C1 segment of cervical spinal cord (tissue), 14 donors: ENCODE results near the gene CCDC152.

Experiments used
- DNase-seq, 14 donors: peaks; one replicate each; lab custom pipeline; 2025; lab: John Stamatoyannopoulos, UW

The CCDC152 gene

GRCh38 chr5:42781584-42781983 is 25.0 kb downstream of the CCDC152 start:
- no peak for DNase-seq

GRCh38 chr5:42784132-42784531 is 27.5 kb downstream of the CCDC152 start:
- no peak for DNase-seq

- DNase-seq: no peak
Observed at GRCh38 chr5:42785756-42786155, 29.1 kb downstream of the CCDC152 start.

- DNase-seq: no peak
Observed at GRCh38 chr5:42787073-42787472, 30.5 kb downstream of the CCDC152 start.

GRCh38 chr5:42787845-42788244 is 31.2 kb downstream of the CCDC152 start:
- DNase-seq: no peak

- no peak for DNase-seq
Observed at GRCh38 chr5:42791151-42791550, 34.5 kb downstream of the CCDC152 start.

DNA sequence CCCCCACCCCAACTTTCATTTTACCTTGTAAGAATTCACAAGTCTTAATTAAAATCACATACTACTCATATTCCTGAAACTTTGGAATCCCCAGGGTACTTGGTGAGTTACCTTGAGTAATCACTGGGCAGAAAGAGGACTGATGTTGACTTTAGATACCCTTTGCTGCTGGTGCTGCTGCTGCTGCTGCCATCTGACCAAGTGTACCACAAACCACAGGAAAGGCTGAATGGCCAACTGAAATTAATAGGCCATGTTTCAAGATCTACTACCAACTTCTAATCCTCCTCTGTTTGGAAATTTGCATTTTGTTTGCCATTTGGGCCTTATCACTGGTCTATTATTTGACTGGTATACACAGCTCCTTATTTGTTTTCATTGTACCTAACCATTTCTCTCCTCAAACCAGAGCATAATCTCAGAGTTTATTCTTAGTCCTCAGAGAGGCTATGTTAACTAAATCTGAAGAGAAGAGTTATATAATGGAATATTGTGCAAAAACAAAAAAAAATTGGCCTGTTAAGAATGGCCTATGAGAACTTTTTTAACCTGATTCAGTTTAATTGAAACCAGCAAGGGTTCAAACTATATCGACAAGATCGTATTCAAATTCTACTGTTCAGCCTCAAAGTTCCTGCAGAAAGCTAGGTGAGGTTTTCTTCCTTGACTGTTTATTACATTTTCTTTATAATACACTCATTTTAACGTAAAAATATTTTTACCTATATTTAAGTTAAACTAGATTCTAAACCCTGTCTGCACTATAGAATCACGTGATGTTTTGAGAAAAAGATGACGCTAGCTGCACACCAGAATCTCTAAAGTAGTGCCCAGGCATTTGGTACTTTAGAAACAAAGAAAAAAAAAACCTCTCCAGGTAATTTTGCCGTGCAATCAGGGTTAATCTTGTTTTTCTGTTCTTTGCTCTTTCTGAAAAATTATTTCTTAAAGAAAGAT is 41.9 kb downstream of the CCDC152 start:
- DNase-seq: no peak

DNA sequence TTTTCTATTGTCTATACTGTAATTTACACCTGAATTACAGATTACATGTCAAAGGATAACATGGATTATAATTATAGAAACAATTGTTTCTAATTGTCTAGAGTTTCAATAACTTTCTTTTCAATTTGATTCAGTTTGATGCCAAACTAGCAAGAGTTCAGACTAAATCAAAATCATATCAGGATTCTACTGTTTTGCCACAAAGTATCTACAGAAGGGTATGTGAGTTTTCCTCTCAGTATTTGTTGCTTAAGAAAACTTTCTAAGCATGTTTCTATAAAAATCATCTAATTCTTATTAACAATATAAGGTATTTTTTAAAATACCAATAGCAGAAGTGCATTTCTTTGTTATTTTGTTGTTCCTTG is 42.6 kb downstream of the CCDC152 start:
- DNase-seq: no peak

DNA sequence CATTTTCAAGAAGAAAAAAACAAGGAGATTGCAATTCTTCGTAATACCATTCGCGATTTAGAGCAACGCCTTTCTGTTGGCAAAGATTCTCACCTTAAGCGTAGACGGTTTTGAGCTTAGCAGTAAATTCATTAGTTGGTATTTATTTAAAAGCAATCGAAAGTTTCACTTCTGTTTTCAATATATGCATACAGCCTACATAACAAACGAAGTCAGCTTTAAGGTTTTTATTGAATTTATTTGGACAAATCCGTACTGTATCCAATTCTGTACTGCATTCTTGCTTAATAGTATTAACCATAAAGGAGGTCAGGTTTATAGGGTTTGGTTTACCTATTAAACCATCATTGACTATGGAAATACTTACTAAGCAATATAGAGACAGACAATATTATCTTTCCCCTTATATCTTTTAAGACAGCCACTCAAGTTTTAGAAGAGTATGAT is 43.1 kb downstream of the CCDC152 start:
- no peak for DNase-seq

DNA sequence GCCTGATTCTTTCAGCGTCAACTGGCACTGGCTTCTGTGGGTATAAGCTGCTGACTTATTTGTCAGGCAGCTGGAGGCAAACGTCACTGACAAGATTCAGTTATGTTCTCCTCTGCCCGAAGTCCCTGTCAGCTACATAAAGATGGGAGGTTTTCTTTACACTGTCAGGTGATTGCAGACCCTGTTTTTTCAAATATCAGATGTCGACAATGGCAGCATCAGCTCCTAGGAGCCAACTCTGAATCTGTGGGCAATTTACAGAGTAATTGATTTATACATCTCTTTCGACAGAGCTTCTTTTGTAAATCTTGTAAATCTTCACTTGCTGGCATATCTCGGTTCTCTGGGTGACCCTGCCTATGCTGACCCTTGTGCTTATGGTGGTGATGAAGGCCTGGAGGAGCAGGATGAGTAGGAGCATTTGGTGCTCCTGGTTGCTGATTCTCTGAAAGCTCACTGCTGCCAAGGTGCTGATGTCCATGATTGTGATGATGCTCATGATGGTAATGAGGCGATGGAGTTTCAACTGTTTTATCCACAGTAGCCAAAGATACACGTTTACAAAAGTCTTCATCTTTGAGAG is 44.2 kb downstream of the CCDC152 start:
- no peak for DNase-seq

GRCh38 chr5:42801516-42802166 is 45.0 kb downstream of the CCDC152 start:
- no peak for DNase-seq

DNA sequence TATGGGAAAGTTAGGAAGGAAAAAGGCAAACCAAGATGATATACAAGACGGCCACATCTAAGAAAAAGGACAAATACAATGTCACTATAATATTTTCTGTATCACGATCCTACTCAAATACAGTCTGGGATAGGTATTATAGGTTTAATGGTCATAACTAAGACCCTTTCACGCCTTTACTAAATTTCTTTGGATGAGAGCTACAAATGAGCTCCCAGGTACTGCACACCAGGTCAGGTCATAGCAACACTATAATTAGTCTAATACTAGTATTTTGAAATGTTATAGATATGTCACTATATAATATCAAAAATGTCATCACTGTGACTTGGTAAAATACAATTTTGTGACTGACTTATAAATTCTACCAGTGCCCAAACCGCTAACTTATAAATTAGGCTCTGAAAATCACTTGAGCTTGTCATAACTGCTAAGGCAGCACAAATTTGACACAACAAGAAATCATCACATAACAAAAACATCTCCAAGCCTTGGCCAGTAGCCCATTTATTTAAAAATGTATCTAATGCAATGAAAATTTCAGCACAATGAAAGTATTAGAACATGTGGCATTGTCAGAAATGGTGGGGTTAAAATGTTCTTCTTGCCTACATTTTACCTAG is 48.2 kb downstream of the CCDC152 start:
- no peak for DNase-seq

DNA sequence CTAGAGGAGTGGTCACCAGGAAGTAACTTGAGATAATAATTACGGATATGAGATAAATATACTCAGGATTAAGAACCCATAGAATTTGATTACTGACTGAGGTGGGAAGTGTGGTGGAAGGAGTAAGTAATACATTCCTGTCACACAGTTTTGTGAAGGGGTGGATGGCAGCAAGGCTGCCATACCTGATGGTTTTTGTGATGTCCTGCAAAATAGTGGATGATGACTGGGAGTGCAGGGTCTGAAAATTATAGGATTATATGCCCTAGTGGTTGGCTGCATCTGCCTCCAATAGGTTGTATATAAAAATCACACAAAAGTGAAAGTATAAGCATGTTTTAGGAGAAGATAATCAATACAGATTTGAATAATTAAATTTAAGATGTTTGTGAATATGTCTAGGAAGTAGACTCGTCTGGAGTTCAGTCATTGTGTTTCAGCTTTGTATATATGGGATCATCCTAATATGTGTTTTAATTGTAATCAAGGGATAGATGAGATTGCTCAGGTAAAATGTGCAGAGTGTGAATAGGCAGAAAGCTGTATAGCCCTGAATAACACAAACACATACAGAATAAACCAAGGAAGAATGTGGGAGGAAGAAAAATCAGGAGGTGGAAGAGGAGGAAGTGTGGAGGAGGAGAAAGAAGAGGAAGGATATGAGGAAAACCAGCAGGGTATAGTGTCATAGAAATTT is 49.5 kb downstream of the CCDC152 start:
- no peak for DNase-seq

DNA sequence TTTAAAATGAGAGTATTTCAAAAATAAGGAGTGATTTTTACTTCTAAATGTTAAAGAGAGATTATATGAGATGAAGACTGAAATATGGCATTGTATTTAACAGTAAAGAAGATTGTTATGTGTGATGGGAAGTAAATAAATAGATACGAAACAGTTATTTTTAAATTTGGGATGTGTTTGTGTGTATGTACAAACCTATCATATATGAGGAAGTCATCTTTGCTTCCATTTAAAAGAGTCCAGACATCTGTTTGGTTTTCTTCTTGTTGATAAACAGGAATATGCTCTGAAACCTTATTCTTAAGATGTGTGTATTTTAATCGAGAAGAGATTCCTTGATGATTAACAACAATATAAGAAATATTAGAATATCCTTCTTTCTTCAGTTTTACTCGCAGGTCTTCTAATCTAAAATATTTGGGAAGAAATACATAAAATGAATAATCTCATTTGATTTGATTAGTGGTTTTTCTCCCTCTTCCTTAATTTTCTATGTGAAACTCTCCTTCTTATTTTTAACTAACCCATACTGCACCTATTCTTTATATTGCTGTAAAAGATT is 50.2 kb downstream of the CCDC152 start:
- no peak for DNase-seq

DNA sequence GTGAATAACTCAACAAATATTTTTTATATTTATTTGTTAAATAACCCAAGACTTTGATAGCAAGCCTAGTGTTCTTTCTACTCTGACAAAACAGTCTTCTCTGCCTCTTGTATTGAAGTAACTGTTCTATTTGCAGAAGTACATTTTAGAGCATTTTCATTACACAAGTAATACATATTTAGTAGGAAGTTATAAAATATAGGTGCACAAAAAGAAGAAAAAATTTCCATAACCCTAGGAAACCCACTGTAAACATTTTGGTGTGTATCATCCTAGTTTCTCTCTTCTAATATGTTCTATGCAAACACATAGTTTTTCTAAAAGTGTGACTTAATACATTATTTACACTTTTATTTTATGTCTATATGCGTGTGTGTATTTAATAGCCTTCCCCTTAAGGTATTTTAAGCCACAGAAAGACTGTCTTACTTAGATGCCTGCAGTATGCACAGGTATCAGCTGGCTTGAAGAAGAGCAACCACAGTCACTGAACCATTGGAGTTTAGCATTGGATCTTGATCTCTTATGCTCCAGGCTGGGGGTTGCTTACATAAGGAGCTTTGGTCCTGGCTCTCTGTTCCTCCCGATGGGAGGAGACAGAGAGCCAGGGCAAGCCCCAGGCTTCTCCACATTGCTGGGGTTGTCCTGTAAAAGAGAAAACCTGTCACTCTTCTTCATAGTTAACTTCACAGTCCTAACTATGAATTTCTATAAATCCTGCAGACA is 51.3 kb downstream of the CCDC152 start:
- DNase-seq: peak in 1 of 14 donors; percentile 13

DNA sequence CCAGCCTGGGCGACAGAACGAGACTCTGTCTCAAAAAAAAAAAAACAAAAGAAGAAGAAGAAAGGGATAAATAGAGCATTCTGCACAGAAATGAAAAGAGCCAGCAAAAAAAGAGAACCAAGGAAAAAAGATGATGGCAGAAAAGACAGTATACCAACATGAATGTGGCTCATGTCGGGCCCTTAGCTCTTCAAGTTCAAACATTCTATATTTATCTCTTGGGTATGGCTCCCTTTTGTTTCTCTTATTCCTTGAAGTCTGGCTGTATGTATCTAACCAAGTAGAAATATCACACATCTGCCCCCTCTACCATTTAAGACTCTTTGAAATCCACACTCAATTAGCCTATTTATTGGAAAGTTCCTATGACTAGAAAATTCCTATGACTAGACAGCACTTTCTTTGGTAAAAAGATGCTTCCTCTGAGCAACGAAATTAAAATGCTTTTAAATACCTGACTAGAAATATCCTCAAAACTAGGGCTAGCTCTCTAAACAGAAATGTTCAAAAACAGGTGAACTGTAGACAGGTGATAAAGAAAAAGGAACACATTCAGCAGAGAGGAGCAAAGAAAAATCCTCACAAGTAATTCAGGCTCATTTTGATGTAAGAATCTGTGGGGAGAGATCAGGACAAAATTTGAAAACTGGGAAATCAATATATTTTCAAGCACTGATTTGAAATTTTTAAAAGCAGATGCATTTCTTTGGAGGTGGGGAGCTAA is 52.4 kb downstream of the CCDC152 start:
- DNase-seq: no peak

DNA sequence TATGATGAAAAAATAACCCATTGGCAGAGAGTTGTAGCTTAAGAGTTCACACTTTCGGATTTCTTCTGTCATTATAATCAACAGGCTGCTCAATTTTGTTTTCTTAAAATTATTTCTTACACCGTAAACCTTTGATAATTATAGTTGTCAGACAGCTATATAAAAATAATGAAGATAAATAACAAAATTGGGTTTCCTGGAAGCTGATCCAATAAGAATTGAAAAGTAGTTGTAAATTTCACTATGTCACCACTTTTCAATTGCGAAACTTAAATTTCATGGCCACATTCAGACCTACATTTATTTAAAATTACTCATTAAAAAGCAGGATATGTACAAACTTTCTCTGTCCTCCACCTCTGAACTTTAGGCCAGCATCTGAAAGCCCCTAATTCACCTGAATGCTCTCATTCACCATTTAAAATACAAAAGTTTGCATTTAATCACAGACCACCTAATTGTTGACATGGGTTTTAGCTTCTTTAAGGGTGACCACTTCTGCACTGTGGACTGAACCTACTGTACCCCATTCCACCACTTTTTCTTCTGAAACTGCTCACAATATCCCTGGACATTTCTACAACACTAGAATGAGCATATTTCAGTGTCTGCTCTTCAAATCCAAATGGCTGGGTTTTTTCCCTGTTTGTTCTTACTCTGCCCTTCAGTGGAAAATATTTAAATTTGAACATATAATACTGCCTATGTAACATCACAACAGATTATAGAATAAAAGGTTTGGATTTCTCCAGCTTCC is 54.4 kb downstream of the CCDC152 start:
- no peak for DNase-seq

- peak in 12 of 14 donors; percentile 23 to 74 (median 52) for DNase-seq
Observed at GRCh38 chr5:42811591-42812446, 55.2 kb downstream of the CCDC152 start, which contains the start of gene SELENOP. TSS of gene SELENOP (minus strand) at chr5:42811892. CDS start at chr5:42808353, 3,539 bp downstream.
